ENCODE measurements around the gene ENTHD1.

Gene ENTHD1

DNA sequence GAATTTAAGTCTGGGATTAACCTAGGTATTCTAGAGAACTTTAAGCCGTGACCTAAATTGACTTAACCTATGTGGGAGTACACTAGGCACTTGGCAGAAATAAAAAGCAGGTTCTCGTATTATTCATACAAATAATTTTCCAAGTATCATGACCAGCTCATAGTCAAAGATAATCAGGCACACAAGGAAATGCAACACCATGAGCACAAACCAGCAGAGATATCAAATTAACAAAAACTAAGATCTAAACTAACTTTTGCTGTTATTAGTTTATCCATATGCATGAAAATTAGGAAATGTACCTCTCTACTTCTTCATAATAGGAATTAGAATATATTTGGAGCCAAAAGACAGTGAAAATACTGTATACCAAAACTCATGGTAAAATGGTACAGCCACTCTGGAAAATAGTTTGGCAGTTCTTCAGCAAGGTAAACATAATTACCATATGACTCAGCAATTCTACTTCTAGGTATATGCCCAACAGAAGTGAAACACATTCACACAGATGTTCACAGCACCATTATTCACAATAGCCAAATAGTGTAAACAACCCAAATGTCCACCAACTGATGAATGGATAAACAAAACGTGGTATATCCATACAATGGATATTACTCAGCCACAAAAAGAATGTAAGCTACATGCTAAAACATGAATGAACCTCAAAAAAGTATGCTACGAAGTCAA lies 154.1 kb downstream of the ENTHD1 start:
- no peaks in the 10 kb centered on the region for H3F3A ChIP-seq (ENCODE audit: insufficient read depth, low read length)
- H3K9me3 ChIP-seq (replicated peaks; ENCODE audit: insufficient read depth, low read length): no peaks in the 10 kb centered on the region
- H3K9me2 ChIP-seq (replicated peaks; ENCODE audit: insufficient read depth, low read length): no peaks in the 10 kb centered on the region
- no peak overlapping the region for H3K9ac ChIP-seq (ENCODE audit: low read length)
- DNase-seq: peak; percentile 39
- H3K36me3 ChIP-seq (replicated peaks; ENCODE audit: insufficient read depth, low read length): no peaks in the 10 kb centered on the region
- no peak overlapping the region for H3K4me3 ChIP-seq (ENCODE audit: low read length)
- H3K27me3 ChIP-seq (replicated peaks; ENCODE audit: insufficient read depth, low read length): no peaks in the 10 kb centered on the region
- H3K79me2 ChIP-seq (ENCODE audit: low read length): no peaks in the 10 kb centered on the region
- no peak overlapping the region for H3K27ac ChIP-seq (ENCODE audit: low read length)
- H3K4me2 ChIP-seq (ENCODE audit: low read depth, low read length): no peak overlapping the region
- peaks cover 8% of the 10 kb centered on the region for H3K4me1 ChIP-seq (ENCODE audit: low read length)
- H2AFZ ChIP-seq (ENCODE audit: low read length): no peak overlapping the region
- TF ChIP-seq EZH2phosphoT487 (IDR thresholded peaks at IDR 0.05; ENCODE audit: low read length) (no peak), EZH2 (optimal IDR thresholded peaks at IDR 0.05; ENCODE audit: low read depth, low read length) (no peak)
- TF ChIP-seq, protein P1, sequence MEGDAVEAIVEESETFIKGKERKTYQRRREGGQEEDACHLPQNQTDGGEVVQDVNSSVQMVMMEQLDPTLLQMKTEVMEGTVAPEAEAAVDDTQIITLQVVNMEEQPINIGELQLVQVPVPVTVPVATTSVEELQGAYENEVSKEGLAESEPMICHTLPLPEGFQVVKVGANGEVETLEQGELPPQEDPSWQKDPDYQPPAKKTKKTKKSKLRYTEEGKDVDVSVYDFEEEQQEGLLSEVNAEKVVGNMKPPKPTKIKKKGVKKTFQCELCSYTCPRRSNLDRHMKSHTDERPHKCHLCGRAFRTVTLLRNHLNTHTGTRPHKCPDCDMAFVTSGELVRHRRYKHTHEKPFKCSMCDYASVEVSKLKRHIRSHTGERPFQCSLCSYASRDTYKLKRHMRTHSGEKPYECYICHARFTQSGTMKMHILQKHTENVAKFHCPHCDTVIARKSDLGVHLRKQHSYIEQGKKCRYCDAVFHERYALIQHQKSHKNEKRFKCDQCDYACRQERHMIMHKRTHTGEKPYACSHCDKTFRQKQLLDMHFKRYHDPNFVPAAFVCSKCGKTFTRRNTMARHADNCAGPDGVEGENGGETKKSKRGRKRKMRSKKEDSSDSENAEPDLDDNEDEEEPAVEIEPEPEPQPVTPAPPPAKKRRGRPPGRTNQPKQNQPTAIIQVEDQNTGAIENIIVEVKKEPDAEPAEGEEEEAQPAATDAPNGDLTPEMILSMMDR (IDR thresholded peaks at IDR 0.05; ENCODE audit: low read length): no peak
- no peaks in the 10 kb centered on the region for H4K20me1 ChIP-seq (ENCODE audit: insufficient read depth, low read length)

DNA sequence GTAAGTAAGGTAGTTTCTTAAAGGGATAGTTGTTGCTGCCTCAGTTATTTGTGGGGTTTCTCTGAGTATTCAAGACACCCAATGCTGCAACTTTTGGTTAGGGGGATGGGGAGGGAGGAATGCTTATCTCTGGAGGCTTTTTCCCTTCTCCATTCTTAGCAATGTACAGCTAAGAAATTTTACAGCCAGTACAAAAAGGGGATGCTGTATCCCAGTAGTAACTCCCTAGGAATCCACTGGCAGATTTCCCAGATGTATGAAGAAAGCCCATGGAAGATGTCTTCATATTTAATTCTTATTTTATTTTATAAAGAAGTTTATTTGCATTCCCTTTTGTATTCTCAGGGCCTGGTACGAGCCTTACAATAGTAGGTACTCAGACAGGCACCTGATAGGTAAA lies 154.8 kb downstream of the ENTHD1 start:
- no peak overlapping the region for H3K4me2 ChIP-seq (ENCODE audit: low read depth, low read length)
- H3K79me2 ChIP-seq (ENCODE audit: low read length): no peaks in the 10 kb centered on the region
- no peak overlapping the region for H3K27ac ChIP-seq (ENCODE audit: low read length)
- peaks cover 8% of the 10 kb centered on the region for H3K4me1 ChIP-seq (ENCODE audit: low read length)
- H3K4me3 ChIP-seq (ENCODE audit: low read length): no peak overlapping the region
- TF ChIP-seq EZH2phosphoT487 (IDR thresholded peaks at IDR 0.05; ENCODE audit: low read length) (no peak), EZH2 (optimal IDR thresholded peaks at IDR 0.05; ENCODE audit: low read depth, low read length) (no peak)
- TF ChIP-seq, protein P1 (IDR thresholded peaks at IDR 0.05; ENCODE audit: low read length): no peak
- no peaks in the 10 kb centered on the region for H3K9me2 ChIP-seq (replicated peaks; ENCODE audit: insufficient read depth, low read length)
- no peak overlapping the region for H2AFZ ChIP-seq (ENCODE audit: low read length)
- H3K9ac ChIP-seq (ENCODE audit: low read length): no peak overlapping the region
- no peaks in the 10 kb centered on the region for H3K9me3 ChIP-seq (replicated peaks; ENCODE audit: insufficient read depth, low read length)
- H4K20me1 ChIP-seq (ENCODE audit: insufficient read depth, low read length): no peaks in the 10 kb centered on the region
- H3K27me3 ChIP-seq (replicated peaks; ENCODE audit: insufficient read depth, low read length): no peaks in the 10 kb centered on the region
- no peak for DNase-seq
- H3K36me3 ChIP-seq (replicated peaks; ENCODE audit: insufficient read depth, low read length): no peaks in the 10 kb centered on the region
- H3F3A ChIP-seq (ENCODE audit: insufficient read depth, low read length): no peaks in the 10 kb centered on the region

DNA sequence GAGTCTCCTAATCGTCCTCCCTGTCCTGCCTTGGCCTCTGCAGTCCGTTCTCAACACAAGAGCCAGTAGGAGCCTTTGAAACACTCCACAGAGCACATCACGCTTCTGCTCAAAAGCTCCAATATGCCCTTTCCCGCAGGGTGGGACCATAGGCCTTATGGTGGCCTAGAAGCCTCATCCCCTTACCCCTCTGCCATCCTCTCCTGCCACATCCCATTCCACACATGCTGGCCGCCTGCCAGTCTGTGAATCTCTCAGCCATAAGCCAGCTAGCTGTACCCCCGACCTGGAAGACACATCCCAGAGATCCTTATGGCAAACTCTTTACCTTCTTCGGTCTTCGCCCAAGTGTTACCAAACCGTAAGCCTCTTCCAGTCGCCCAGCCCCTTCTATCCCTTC lies 157.8 kb downstream of the ENTHD1 start:
- H3K79me2 ChIP-seq (ENCODE audit: low read length): no peaks in the 10 kb centered on the region
- H2AFZ ChIP-seq (ENCODE audit: low read length): no peak overlapping the region
- H3K4me1 ChIP-seq (ENCODE audit: low read length): peaks cover 8% of the 10 kb centered on the region
- no peak overlapping the region for H3K27ac ChIP-seq (ENCODE audit: low read length)
- no peak overlapping the region for H3K4me2 ChIP-seq (ENCODE audit: low read depth, low read length)
- H3F3A ChIP-seq (ENCODE audit: insufficient read depth, low read length): no peaks in the 10 kb centered on the region
- no peaks in the 10 kb centered on the region for H3K36me3 ChIP-seq (replicated peaks; ENCODE audit: insufficient read depth, low read length)
- no peaks in the 10 kb centered on the region for H4K20me1 ChIP-seq (ENCODE audit: insufficient read depth, low read length)
- no peak for DNase-seq
- TF ChIP-seq EZH2 (optimal IDR thresholded peaks at IDR 0.05; ENCODE audit: low read depth, low read length) (no peak), EZH2phosphoT487 (IDR thresholded peaks at IDR 0.05; ENCODE audit: low read length) (no peak)
- TF ChIP-seq, protein P1 (IDR thresholded peaks at IDR 0.05; ENCODE audit: low read length): no peak
- H3K27me3 ChIP-seq (replicated peaks; ENCODE audit: insufficient read depth, low read length): peaks cover 4% of the 10 kb centered on the region; the same call in 1 of the 2 replicates
- no peaks in the 10 kb centered on the region for H3K9me3 ChIP-seq (replicated peaks; ENCODE audit: insufficient read depth, low read length)
- H3K9me2 ChIP-seq (replicated peaks; ENCODE audit: insufficient read depth, low read length): no peaks in the 10 kb centered on the region
- no peak overlapping the region for H3K4me3 ChIP-seq (ENCODE audit: low read length)
- H3K9ac ChIP-seq (ENCODE audit: low read length): no peak overlapping the region
